ENCODE data around the gene TMUB2.

DNA sequence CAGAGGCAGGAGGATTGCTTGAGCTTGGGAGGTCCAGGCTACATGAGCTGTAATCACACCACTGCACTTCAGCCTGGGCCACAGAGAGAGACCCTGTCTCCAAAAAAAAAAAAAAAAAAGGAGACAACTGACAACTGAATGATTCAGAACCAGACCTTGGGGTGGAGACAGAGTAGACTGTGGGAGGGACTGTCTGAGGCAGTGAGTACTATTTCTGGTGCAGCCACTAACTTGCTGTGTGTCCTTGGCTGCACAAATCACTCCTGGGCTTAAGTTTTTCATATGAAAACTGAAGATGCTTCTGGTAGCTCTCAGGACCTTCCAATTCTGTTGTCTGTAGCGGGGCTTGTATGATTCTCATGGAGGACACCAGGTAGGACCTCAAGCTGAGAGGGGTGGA lies 10.5 kb upstream of the TMUB2 start:
- TF ChIP-seq SIN3A (IDR thresholded peaks at IDR 0.05; ENCODE audit: borderline replicate concordance, insufficient read depth, low read length) (no peak), POLR2AphosphoS5 (IDR thresholded peaks at IDR 0.05; ENCODE audit: low read depth, low read length) (no peak), TAF1 (IDR thresholded peaks at IDR 0.05; ENCODE audit: borderline replicate concordance, insufficient read depth, low read length) (no peak)

Measured in PFSK-1 (cell line).